HT1080 (cell line): ENCODE data around the gene SH3BGRL. TPM values are rescaled to one million over a fixed set of nuclear protein-coding genes. Genes with fewer than 3 reads are reported as not detected.

Source experiments
- DNase-seq: peaks from one replicate; pipeline ENCODE4 v3.0.0-alpha.2; 2015; ENCODE audit warnings: low read depth
- polyA plus RNA-seq, 2 experiments: library from polyadenylated mRNA; depleted of rRNA; stranded (reverse); fragments of >200 nt; gene quantifications; 2 replicates each; pipeline ENCODE4 v1.2.3, GENCODE V29; 2015
- total RNA-seq: library from RNA; depleted of rRNA; stranded (reverse); fragments of >200 nt; shearing (Covaris generic); gene quantifications from 2 replicates; pipeline ENCODE4 v1.2.3, GENCODE V29; 2014; rRNA removed

Gene SH3BGRL
- total RNA-seq, result 13.6 and 17.0 TPM in 2 replicates
- polyA plus RNA-seq (2015; cell fraction: cytosol; rRNA removed), result 39.7 and 47.1 TPM in 2 replicates
- 17.5 and 20.3 TPM in 2 replicates for polyA plus RNA-seq (2015; cell fraction: nucleus; rRNA removed)

GRCh38 chrX:81201671-81202455 lies at the start of gene SH3BGRL, which contains the start of gene HMGN5:
SH3BGRL (plus strand) TSS chrX:81202102; CDS start chrX:81202201, 99 bp downstream.
HMGN5 (minus strand) TSS chrX:81201913; CDS start chrX:81121549, 80,364 bp downstream.
- peak; percentile 85 for DNase-seq

- no peak for DNase-seq
Measured at GRCh38 chrX:81168391-81168790, 33.5 kb upstream of the SH3BGRL start.

GRCh38 chrX:81174286-81174685 lies 27.6 kb upstream of the SH3BGRL start:
- DNase-seq, result peak; percentile 1

GRCh38 chrX:81195259-81195658 lies 6.6 kb upstream of the SH3BGRL start:
- DNase-seq, result no peak

GRCh38 chrX:81195712-81196111 lies 6.2 kb upstream of the SH3BGRL start:
- peak; percentile 46 for DNase-seq

GRCh38 chrX:81201071-81201470 lies 831 bp upstream of the SH3BGRL start:
- DNase-seq, result no peak

- DNase-seq, result no peak
Measured at GRCh38 chrX:81202456-81202819, 536 bp downstream of the SH3BGRL start.

GRCh38 chrX:81202943-81203342 lies 1.0 kb downstream of the SH3BGRL start:
- no peak for DNase-seq

- no peak for DNase-seq
Measured at GRCh38 chrX:81205551-81205950, 3.6 kb downstream of the SH3BGRL start.

- DNase-seq, result no peak
Measured at GRCh38 chrX:81206476-81206875, 4.6 kb downstream of the SH3BGRL start.

- DNase-seq, result no peak
Measured at GRCh38 chrX:81208916-81209315, 7.0 kb downstream of the SH3BGRL start.

- DNase-seq, result no peak
Measured at GRCh38 chrX:81215685-81216084, 13.8 kb downstream of the SH3BGRL start.

- DNase-seq, result no peak
Measured at GRCh38 chrX:81229229-81229628, 27.3 kb downstream of the SH3BGRL start.

- no peak for DNase-seq
Measured at GRCh38 chrX:81229901-81230300, 28.0 kb downstream of the SH3BGRL start.

GRCh38 chrX:81231476-81231875 lies 29.6 kb downstream of the SH3BGRL start:
- DNase-seq, result no peak

GRCh38 chrX:81232218-81232617 lies 30.3 kb downstream of the SH3BGRL start:
- no peak for DNase-seq

- DNase-seq, result no peak
Measured at GRCh38 chrX:81237516-81237915, 35.6 kb downstream of the SH3BGRL start.

- DNase-seq, result no peak
Measured at GRCh38 chrX:81238166-81238565, 36.3 kb downstream of the SH3BGRL start.

GRCh38 chrX:81240701-81241331 lies 38.9 kb downstream of the SH3BGRL start:
- no peak for DNase-seq

GRCh38 chrX:81241753-81242152 lies 39.9 kb downstream of the SH3BGRL start:
- DNase-seq, result no peak

- no peak for DNase-seq
Measured at GRCh38 chrX:81255876-81256275, 54.0 kb downstream of the SH3BGRL start.

- DNase-seq, result no peak
Measured at GRCh38 chrX:81257817-81258216, 55.9 kb downstream of the SH3BGRL start.
